GM15510 (cell line): ENCODE measurements around the gene LZIC.

ENCODE experiments used
- POLR2A ChIP-seq: IDR thresholded peaks from 3 replicates; pipeline ENCODE4 v1.6.1; 2011; ENCODE audit warnings: borderline replicate concordance; ENCODE audit not compliant: insufficient read length; ENCODE audit errors: extremely low read depth

Gene LZIC

DNA sequence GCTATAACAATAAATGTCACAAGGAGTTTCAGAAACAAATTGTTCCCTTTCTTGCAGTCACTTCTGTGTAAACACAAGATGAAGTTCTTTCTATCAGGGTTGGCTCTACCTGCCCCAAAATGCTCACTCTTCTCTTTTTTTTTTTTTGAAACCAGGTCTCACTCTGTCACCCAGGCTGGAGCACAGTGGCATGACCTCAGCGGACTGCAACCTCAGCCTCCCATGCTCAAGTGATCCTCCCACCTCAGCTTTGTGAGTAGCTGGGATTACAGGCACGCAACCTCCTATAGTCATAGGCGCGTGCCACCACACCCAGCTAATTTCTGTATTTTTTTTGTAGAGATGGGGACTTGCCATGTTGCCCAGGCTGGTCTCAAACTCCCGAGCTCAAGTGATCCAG, 22.6 kb downstream of the LZIC start:
- no peak for TF ChIP-seq POLR2A

DNA sequence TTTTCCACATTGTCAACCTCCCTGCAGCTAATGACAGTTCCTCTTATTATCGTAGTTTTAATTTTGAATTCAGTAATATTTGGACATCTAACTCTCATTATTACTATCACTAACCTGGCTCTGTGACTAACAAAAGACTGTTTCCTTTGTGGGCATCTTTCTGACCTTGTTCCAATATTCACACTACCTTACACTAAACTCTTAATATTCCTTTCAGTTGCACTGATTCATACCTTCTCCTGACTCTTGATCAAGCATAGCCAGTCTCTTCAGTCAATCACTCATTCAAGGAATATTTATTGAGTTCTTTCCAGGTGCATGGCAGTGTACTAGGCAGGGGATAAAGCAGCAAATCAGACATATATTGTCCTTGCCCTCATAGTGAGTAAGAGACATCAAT, 25.3 kb downstream of the LZIC start:
- no peak for TF ChIP-seq POLR2A

DNA sequence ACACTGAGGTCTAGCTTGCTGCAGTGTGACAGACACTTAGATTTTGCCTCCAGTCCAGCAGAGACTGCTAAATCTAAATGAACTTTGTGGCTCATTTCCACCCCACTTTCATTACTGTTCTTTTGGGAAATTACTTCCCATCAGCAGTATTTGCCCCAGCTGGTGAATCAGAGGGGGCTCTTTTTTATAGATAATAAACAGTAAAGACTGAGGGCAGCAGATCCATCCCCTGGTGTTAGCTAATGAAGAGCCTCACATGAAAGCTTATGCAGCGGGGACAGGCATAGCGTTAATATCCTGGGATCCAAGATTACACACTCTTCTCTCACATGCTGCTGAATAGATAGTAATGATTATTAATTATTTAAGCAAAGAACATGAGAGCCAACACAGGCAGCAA, 26.7 kb downstream of the LZIC start:
- TF ChIP-seq POLR2A: no peak

DNA sequence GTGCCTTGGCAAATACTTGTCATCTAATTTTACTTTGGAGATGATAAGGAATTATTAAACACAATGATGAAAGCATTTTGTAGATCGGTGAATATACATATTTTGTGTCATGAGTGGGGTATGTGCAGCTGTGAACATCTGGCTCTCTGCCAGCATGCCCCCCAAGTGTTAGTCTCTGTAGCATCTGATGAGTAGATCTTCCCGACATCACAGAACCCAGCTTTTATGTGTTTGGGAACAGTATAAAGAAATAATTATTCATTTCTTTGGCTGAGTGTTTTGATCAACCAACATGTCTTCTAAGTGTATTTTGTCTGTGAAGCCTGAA, 28.6 kb downstream of the LZIC start:
- TF ChIP-seq POLR2A: no peak

DNA sequence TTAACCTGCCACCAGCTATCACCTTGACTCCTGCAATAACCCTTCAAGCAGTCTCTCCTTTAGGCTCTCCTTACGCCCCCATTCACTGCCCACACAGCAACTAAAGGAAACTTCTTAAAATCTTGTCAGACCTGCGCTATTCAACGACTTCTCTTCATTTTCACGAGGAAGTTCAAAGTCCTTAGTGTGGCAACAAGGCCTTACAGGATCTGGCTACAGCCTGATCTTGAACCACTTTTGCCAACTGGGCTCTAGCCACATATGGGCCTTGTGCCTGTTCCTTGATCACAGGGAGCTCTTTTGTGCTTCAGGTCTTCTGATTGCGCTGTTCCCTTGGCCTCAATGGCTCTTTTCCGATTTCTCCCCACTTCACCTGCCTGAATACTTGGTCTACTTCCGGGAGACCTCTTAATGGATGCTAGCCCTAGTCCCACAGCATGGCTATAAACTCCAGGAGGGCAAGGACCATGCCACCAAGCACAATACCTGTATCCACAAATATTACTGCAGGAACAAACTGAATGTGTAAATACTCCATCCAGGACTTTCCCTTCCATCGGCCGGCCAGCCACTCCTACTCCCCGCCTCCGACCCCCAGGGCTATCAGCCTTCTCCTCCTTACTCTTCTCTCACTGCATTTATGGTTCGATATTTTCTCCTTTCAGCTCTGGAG, 30.8 kb downstream of the LZIC start:
- TF ChIP-seq POLR2A: no peak

DNA sequence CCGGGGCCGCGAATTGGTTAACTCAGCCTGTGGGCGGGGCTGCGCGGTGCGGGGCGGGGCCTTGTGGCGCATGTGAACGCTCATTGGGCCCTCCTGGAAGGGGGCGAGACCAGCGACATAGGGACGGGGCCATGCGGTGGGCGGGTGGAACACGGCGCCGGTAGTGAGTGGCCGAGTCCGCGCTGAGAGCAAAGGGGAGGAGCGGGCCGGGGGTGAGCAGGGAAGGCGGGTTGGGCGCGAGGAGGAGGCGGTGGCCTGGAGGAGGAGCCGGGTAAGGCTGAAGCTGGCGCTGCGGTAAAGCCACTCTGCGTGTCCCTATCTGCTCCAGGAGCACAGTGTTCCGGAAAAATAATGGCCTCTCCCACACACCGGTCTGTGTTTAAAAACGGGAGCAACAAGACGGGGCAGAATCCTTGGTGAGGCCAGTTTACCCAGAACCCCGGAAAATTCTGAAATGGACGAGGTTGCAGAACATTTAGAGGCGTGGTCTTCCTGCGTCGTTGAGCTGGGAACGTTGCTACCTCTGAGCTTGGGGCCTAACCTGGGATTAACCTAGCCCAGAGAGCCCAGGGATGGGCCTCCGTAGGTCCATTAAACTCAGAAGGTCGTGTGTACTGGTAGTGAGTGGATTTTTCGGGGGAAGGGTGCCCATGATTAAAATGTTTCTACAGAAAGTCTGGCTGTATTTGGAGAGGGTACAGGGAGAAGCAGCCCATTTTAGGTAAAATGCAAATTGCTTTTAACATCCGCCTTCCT, 32.6 kb downstream of the LZIC start:
- TF ChIP-seq POLR2A: peak; percentile 41

DNA sequence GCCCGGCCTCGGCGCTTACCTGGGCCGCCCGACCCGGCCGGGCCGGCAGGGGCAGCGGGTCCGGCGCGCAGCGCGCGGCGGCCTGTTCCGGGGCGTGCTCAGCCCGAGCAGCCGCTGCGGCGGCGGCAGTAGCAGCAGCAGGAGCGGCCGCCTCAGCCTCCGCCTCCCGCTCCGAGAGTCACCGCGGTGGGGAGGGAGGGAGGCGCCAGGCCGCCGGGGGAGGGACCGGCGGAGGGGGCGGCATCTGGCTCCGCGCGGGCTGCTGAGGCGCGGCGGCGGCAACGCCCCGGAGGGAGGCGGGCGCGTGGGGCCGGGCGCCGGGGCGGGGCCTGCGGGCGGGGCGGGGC, 33.1 kb downstream of the LZIC start, which contains the start of gene CTNNBIP1:
CTNNBIP1 (minus strand) TSS at position 194 of the 347 bp plus-strand sequence. CDS start 38,205 bp downstream, outside the sequence.
- TF ChIP-seq POLR2A: peak; percentile 71

DNA sequence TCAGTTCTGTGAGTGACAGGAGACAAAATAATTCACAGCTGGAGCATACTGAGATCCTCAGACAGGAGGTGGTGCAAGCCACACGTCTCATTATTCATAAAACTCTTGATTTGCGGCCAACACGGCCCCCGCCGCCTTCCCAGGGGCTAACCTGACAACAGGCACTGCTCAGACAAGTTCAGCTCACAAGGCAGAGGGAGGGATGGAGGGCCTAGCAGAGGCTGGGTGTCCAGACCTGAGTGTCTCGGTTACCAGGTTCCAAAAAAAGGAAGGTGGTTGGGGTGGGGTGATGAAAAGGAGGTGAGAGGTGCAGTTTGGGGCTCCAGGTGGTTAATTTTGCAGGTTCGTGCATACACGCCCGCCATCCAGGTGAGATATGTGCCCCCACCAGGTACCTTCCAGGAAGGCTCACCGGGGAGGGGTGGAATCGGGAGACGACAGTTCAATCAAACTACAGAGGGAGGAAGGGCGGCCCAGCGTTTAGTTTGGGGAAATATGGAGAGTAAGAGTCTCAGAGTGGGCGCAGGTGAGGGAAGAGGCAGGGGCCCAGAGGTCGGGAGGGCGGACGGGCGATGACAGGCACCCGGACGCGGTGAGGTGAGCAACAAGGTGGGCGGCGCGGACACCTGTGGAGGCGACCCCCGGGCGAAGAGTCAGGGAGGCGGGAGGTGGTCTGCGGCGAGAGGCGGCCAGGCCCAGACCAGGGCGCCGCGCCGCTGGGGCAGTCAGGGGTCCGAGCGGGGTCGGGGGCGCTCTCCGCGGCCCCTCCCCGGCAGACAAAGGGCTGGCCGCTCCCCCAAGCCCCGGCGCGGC, 33.8 kb downstream of the LZIC start:
- no peak for TF ChIP-seq POLR2A

DNA sequence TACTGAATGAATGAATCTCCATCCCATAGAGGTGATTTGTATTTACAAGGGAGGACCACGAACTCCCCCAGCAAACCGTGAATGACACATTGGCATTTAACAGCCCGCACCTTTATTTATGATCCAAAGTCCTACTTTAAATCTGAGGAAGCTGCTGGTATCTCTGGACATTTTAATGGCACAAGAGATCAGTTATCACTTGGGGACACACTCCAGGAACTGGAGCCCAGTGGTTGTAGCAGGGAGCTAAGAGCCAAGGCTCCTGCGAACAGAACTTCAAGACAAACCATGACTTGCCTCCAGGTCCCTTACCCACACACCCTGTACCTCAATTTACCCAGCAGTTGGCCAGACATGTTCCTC, 34.3 kb downstream of the LZIC start:
- TF ChIP-seq POLR2A: no peak

DNA sequence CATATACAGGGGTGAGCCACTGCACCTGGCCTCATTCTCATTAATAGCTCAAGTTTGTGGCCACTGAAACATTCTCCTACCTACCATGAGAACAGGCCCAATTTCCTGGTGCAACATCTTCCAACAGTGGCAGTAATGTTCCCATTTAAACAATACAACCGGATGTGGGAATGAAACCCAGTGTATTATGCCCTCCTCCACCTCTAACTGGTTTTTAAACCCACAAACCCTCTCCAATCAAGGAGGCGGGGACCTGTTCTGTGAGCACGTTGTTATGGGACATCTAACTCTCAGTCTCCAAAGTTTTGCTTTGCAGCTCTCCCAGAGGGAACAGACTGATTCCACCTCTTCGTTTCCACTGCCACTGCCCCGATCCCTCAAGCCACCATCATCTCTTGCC, 35.8 kb downstream of the LZIC start:
- no peak for TF ChIP-seq POLR2A

DNA sequence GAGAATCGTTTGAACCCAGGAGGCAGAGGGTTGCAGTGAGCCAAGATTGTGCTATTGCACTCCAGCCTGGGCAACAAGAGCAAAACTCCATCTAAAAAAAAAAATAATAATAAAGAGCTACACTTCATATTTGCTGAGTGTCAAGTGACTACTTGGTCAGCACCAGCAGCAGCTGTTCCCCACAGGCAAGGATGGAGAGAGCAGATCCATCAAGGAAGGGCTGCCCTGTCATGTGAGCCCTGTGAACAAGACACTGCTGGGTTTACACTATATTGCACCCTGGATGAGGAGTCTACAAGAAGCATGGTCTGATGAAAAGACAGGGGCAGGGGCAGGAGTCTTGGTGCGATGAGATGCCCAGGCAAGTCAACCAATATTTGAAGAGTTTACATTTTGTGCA, 36.7 kb downstream of the LZIC start:
- TF ChIP-seq POLR2A: no peak

DNA sequence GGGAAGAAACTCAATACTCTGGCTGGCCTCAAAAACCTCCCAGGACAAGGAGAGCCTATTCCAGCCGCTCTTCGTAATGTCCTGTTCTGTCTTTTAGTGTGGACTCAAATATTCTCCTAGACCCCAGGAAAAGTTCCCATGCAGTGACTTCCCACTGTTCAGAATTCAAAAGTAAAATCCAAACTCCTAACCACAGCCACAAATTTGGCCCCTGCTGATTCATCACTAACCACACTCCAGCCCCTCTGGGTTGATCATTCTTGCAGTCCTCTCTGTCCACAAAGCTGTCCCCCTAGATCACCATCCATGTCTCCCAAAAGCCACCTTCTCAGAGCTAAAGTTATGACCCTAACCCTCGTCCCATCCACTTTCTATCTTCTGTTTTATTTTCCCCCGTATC, 38.2 kb downstream of the LZIC start:
- no peak for TF ChIP-seq POLR2A

DNA sequence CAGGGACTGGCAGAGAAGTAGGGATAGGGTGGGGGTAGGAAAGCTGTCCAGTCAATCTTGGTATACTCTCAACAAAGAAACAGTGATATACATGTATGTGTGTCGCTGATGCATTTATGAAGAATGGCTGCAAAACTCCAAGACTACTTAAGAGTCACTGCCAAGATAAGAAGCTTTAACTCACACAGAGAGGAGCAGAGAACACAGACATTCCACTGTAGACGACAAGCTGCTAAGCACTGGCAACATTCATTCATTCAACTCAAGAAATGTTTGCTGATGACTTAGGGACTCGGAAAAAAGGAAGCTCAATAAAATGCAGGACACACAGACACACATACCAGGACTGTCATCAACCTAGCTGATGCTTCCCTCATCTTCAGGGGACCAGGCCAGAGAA, 38.6 kb downstream of the LZIC start:
- TF ChIP-seq POLR2A: no peak

DNA sequence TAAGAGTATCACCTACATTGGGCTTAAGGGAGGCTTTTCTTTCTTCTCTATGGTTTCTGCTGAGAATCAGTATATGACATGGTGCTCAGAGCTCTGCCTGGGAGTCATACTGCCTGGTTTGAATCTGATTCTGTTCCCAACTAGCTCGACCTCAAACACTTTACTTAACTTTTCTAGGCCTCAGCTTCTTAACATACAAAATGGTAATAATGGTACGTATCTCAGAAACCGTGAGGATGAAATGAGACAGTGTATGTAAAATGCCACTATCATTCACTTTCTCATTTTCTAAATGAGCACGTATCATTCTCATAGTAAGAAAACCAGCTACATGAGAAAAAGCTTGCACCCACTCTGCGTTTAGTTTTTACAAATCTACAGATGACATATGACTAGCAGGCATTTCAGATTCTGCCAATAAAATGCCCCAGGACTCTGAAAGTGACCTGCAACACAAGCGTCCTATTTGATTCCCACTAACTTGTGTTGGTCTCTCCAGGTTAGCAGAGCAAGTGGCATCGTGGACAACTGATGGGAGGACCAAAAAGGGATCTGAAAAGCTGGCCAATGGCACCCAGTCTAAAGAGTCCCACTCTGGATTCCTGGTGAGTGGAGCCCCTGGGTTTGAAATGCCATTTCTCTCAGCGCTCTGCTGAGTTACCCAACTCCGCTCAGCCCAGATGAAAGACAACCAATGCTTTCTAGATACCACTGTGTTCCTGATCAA, 39.2 kb downstream of the LZIC start:
- TF ChIP-seq POLR2A: no peak

DNA sequence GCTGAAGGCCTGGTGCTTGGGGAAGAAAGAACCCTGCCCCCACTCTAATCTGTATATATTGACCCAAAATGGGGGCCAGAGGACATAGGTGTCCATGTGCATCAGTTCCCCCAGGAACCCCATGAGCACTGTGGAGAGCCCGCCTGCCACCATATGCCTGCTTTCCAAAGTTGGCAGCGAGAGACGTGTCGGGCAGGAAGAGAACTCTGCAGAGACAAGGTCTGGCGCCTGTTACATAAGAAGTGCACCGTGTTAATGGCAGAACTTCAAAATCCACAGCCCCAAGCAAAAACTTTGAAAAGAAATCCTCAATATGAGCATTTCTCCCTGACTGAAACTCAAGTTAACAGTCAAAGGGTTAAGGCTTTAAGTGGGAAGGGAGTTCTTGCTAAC, 41.1 kb downstream of the LZIC start:
- TF ChIP-seq POLR2A: no peak
